Vagina (tissue), 2 donors: ENCODE measurements around the gene DENND5A. TPM values are rescaled to one million over a fixed set of nuclear protein-coding genes. Genes with fewer than 3 reads are reported as not detected.
"Not testable (repeated sequence)": the region's sequence is repeated elsewhere in the genome, so short reads cannot be mapped to it uniquely, and the experiment has no call there.

Source experiments
- DNase-seq, 2 donors: peaks; one replicate each; pipeline ENCODE4 v3.0.0-alpha.2; 2017; ENCODE audit errors: extremely low spot score in 2 of 2
- H3K27ac ChIP-seq: fragments of 200-600 bp; sonication (generic); one replicate; pipeline ENCODE4 v1.5.1; 2019
- H3K27me3 ChIP-seq: fragments of 200-600 bp; sonication (generic); one replicate; pipeline ENCODE4 v1.5.1; 2019
- H3K36me3 ChIP-seq, 2 donors: fragments of 200-600 bp; sonication (generic); one replicate each; pipeline ENCODE4 v1.5.1; 2017 to 2019
- H3K4me1 ChIP-seq: fragments of 200-600 bp; sonication (generic); one replicate; pipeline ENCODE4 v1.5.1; 2019
- H3K4me3 ChIP-seq, 2 donors: fragments of 200-600 bp; sonication (generic); 1 replicate in 1 of 2; 2 replicates in 1 of 2; pipeline ENCODE4 v1.5.1; 2016 to 2019
- H3K9me3 ChIP-seq: fragments of 200-600 bp; sonication (generic); one replicate; pipeline ENCODE4 v1.5.1; 2019
- POLR2A ChIP-seq, 2 donors: fragments of 450-650 bp; IDR thresholded peaks; one replicate each; pipeline ENCODE4 v1.6.1; 2017; ENCODE audit warnings: antibody characterized with exemption in 2 of 2, mild to moderate bottlenecking in 2 of 2, moderate library complexity in 2 of 2
- POLR2AphosphoS5 ChIP-seq, 2 donors: sonication (generic); formaldehyde crosslinking; IDR thresholded peaks; one replicate each; pipeline ENCODE4 v1.9.0; 2017; ENCODE audit warnings: antibody characterized with exemption in 2 of 2, mild to moderate bottlenecking in 2 of 2, low read depth in 1 of 2; ENCODE audit not compliant: insufficient read depth in 1 of 2
- intact Hi-C: fragments of 100-400 bp; cut with DNase I; formaldehyde crosslinking; loops from one replicate; pipeline ENCODE4 v1.15.1; 2023
- total RNA-seq: library from RNA; depleted of rRNA; stranded (reverse); fragments of >200 nt; gene quantifications from one replicate; pipeline ENCODE4 v1.2.3, GENCODE V29; 2016
- TF ChIP-seq, protein P1 (sequence below), 3 experiments: fragments of 450-650 bp in 2 of 3; fragments of 200-600 bp in 1 of 3; sonication (generic) in 1 of 3; IDR thresholded peaks; one replicate each; pipeline ENCODE4 v1.5.1; 2017 to 2019; ENCODE audit warnings: antibody characterized with exemption in 3 of 3, mild to moderate bottlenecking in 2 of 3, moderate library complexity in 2 of 3

Gene DENND5A
- total RNA-seq, 1 donor from 2014 or later, result 82.0 TPM

DNA sequence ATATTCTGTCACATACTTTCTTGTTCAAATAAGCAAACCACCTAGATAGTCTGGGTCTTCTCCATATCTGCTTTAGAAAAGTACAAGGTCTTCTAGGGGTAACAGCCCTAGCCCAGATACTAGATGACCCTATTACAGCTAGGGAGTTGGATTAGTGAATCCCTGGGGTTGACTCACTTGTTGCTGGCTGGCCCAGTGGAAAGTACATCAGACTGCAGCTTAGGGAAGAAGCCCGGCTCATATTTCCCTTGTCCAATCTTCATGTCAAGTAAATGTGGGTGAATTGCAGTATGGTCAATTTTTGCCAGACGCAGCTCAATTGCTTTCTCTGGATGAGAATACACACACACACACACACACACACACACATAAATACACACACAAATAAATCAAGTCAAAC, 94.7 kb downstream of the DENND5A start:
- no peaks in the 10 kb centered on the region for H3K27me3 ChIP-seq
- no peak for DNase-seq
- no peak for TF ChIP-seq POLR2AphosphoS5 (IDR thresholded peaks at IDR 0.05; ENCODE audit: insufficient read depth in 1 of 2, low read depth in 1 of 2)
- TF ChIP-seq POLR2A (IDR thresholded peaks at IDR 0.05), result no peak
- TF ChIP-seq, protein P1, sequence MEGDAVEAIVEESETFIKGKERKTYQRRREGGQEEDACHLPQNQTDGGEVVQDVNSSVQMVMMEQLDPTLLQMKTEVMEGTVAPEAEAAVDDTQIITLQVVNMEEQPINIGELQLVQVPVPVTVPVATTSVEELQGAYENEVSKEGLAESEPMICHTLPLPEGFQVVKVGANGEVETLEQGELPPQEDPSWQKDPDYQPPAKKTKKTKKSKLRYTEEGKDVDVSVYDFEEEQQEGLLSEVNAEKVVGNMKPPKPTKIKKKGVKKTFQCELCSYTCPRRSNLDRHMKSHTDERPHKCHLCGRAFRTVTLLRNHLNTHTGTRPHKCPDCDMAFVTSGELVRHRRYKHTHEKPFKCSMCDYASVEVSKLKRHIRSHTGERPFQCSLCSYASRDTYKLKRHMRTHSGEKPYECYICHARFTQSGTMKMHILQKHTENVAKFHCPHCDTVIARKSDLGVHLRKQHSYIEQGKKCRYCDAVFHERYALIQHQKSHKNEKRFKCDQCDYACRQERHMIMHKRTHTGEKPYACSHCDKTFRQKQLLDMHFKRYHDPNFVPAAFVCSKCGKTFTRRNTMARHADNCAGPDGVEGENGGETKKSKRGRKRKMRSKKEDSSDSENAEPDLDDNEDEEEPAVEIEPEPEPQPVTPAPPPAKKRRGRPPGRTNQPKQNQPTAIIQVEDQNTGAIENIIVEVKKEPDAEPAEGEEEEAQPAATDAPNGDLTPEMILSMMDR (IDR thresholded peaks at IDR 0.05), result no peak
- no peaks in the 10 kb centered on the region for H3K9me3 ChIP-seq
- peaks cover 0 to 10% of the 10 kb centered on the region in 2 donors for H3K36me3 ChIP-seq
- intact Hi-C loops, result no loop called here
- H3K4me3 ChIP-seq, result no peak overlapping the region
- H3K27ac ChIP-seq, result no peak overlapping the region
- H3K4me1 ChIP-seq, result peaks cover 8% of the 10 kb centered on the region

DNA sequence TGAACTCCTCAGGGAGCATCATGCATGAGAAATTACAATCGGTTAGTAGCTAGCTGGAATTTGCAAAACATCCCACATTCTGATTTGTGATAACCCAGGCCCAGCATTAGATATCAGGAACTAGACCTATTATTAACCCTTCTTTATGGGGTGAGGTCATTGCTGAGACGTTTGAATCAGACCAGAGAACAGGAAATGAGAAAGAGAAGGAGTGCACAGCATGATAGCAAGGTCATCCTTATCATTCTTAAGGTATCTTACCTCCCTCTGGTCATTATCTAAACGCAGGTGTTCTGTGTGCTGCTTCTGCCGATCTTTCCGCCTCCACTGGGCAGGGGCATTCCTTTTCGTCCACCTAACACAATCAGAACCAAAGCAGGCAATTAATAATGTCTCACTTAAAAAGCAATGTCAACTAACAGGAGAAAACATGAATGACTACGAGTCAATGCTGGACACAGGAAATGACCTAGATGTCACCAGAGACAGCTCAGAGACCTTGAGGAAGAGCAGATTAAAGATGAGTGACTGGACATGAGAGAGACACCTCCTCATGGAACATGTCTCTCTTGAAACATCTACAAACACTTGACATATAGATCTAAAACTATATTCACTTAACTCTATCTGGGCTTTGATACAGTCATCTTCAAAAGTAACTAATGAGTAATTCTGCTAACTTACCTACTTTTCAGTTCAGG, 95.4 kb downstream of the DENND5A start:
- Histone ChIP-seq H3K27me3 (no peaks in the 10 kb centered on the region), H3K4me3 (no peak overlapping the region), H3K4me1 (peaks cover 8% of the 10 kb centered on the region), H3K27ac (no peak overlapping the region), H3K9me3 (no peaks in the 10 kb centered on the region), H3K36me3 (peaks cover 0 to 10% of the 10 kb centered on the region in 2 donors)
- DNase-seq, result no peak
- TF ChIP-seq, protein P1 (IDR thresholded peaks at IDR 0.05), result no peak
- TF ChIP-seq POLR2A (IDR thresholded peaks at IDR 0.05), result no peak
- no peak for TF ChIP-seq POLR2AphosphoS5 (IDR thresholded peaks at IDR 0.05; ENCODE audit: insufficient read depth in 1 of 2, low read depth in 1 of 2)
- intact Hi-C loops, result no loop called here

DNA sequence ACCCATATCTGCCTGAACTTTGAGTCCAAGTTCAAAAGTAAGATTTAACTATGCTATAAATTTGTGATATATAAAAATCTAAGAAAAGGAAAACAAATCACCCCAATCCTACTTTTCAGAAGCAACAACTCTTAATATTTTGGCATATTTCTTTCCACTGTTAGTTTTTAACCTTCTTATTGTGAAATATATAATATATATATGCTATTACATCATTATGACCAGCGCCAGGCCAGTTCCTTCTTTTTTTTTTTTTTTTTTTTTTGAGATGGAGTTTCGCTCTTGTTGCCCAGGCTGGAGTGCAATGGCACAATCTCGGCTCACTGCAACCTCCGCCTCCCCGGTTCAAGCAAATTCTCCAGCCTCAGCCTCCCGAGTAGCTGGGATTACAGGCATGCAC, 103.2 kb downstream of the DENND5A start:
- H3K4me3 ChIP-seq, intact Hi-C loops, DNase-seq, H3K27me3 ChIP-seq, H3K27ac ChIP-seq, H3K9me3 ChIP-seq, H3K4me1 ChIP-seq: not testable (repeated sequence)
- peaks cover 0 to 21% of the 10 kb centered on the region in 2 donors for H3K36me3 ChIP-seq

DNA sequence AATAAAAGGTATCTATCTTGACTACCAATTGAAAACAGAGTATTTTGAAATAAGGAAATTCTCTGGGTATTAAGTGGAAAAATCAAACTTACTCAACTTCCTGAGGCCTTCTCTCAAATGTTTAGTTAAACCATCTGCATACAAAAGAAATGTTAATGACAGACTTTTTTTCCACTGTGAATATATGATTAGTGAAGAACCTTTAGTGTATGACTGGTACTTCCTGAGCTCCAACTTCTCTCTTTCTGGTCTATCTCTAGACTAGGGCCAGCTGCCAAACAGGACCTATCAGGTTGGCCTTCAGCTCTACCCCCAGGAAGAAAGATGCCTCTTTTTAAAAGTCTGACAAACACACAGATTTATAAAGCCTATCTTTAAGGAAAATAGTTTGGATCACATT, 105.0 kb downstream of the DENND5A start:
- TF ChIP-seq POLR2A (IDR thresholded peaks at IDR 0.05), result no peak
- TF ChIP-seq, protein P1 (IDR thresholded peaks at IDR 0.05), result no peak
- no peak for TF ChIP-seq POLR2AphosphoS5 (IDR thresholded peaks at IDR 0.05; ENCODE audit: insufficient read depth in 1 of 2, low read depth in 1 of 2)
- Histone ChIP-seq H3K27ac (no peak overlapping the region), H3K36me3 (peaks cover 0 to 21% of the 10 kb centered on the region in 2 donors), H3K4me3 (no peak overlapping the region), H3K4me1 (no peaks in the 10 kb centered on the region), H3K9me3 (no peaks in the 10 kb centered on the region), H3K27me3 (no peaks in the 10 kb centered on the region)
- intact Hi-C loops, result no loop called here
- DNase-seq, result no peak

DNA sequence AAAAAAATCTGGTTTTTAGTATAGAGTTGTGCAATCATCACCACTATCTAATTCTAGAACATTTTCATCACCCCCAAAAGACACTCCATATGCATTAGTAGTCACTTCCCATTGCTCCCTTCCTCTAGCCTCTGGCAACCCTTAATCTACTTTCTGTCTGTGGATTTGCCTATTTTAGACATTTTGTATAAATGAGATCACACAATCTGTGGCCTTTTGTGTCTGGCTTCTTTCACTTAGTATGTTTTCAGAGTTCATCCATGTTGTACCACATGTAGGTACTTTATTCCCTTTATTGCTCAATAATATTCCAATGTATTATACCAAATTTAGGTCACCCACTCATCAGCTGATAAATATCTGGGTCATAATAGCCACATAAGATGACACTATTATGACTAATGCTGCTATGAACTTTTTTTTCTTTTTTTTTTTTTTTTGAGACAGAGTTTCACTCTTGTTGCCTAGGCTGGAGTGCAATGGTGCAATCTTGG, 106.2 kb downstream of the DENND5A start:
- H3K36me3 ChIP-seq, result peaks cover 0 to 21% of the 10 kb centered on the region in 2 donors
- no peak overlapping the region for H3K27ac ChIP-seq
- no peak overlapping the region for H3K4me3 ChIP-seq
- no peaks in the 10 kb centered on the region for H3K4me1 ChIP-seq
- TF ChIP-seq, protein P1 (IDR thresholded peaks at IDR 0.05), result no peak
- TF ChIP-seq POLR2AphosphoS5 (IDR thresholded peaks at IDR 0.05; ENCODE audit: insufficient read depth in 1 of 2, low read depth in 1 of 2), result no peak
- TF ChIP-seq POLR2A (IDR thresholded peaks at IDR 0.05), result no peak
- no peaks in the 10 kb centered on the region for H3K9me3 ChIP-seq
- no peaks in the 10 kb centered on the region for H3K27me3 ChIP-seq
- no peak for DNase-seq
- intact Hi-C loops, result no loop called here
